GM10266 (cell line): ENCODE results near the gene SLC6A3.
"Not testable (repeated sequence)": the region's sequence is repeated elsewhere in the genome, so short reads cannot be mapped to it uniquely, and the experiment has no call there.

Experiments
- DNase-seq: peaks from one replicate; pipeline ENCODE4 v3.0.0; 2012; ENCODE audit errors: extremely low spot score
- TF ChIP-seq, protein P1 (sequence below): IDR thresholded peaks from 2 replicates; pipeline ENCODE4 v1.5.1; 2012; ENCODE audit warnings: mild to moderate bottlenecking, low read depth; ENCODE audit not compliant: control insufficient read depth, insufficient read depth; ENCODE audit errors: missing control alignments

The SLC6A3 gene

DNA sequence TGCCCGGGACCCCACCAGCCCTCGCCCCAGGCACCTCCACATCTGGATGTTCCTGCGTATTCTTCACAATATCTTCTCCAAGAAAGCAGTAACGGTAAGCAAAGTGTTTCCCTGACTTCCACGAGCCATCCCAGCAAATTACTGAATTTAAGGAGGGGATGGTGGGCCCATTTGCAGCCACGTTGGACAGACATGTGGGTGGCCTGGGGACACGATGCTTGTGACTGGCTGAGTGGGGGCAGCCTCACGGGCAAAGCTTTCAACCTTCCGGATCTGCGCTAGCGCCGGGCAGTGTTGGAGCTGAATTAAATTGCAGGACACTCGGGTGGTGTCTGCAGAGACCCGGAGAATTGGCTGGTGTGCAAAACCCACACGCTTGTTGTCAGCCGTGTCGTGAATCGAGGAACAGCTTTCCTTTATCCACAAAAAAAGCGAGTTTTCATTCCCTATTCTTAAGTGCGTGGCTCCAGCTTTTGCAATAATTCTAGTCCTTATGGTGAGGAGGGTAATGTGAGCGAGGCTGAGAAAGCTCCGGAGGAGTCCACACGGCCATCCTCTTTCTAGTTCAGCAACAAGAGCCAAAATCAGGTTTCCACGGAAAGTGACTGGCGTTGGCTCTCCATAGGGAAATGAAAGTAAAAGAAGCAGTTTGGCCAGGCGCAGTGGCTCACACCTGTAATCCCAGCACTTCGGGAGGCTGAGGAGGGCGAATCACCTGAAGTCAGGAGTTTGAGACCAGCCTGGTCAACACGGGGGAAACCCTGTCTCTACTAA is 82.8 kb downstream of the SLC6A3 start:
- no peak for DNase-seq
- TF ChIP-seq, protein P1, sequence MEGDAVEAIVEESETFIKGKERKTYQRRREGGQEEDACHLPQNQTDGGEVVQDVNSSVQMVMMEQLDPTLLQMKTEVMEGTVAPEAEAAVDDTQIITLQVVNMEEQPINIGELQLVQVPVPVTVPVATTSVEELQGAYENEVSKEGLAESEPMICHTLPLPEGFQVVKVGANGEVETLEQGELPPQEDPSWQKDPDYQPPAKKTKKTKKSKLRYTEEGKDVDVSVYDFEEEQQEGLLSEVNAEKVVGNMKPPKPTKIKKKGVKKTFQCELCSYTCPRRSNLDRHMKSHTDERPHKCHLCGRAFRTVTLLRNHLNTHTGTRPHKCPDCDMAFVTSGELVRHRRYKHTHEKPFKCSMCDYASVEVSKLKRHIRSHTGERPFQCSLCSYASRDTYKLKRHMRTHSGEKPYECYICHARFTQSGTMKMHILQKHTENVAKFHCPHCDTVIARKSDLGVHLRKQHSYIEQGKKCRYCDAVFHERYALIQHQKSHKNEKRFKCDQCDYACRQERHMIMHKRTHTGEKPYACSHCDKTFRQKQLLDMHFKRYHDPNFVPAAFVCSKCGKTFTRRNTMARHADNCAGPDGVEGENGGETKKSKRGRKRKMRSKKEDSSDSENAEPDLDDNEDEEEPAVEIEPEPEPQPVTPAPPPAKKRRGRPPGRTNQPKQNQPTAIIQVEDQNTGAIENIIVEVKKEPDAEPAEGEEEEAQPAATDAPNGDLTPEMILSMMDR = no peak

DNA sequence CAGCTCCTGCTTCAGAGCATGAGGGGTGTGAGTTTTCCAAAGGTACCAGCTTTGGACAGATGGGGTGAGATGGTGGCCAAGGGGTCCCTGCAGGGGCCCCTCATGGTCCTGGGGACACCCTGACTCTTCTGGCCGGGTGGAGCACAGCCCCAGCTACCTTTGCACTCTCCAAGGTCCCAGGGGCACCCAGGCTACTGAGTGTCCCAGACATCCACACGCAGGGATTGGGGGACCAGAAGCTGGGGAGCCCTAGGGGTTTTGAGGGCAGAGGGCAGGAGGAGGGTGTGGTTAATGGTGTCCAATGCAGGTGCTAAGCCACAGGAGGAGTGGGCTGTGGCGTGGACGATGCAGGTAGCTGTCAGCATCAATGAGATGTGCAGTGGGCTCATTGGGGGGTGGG is 84.4 kb downstream of the SLC6A3 start:
- TF ChIP-seq, protein P1 = no peak
- no peak for DNase-seq

DNA sequence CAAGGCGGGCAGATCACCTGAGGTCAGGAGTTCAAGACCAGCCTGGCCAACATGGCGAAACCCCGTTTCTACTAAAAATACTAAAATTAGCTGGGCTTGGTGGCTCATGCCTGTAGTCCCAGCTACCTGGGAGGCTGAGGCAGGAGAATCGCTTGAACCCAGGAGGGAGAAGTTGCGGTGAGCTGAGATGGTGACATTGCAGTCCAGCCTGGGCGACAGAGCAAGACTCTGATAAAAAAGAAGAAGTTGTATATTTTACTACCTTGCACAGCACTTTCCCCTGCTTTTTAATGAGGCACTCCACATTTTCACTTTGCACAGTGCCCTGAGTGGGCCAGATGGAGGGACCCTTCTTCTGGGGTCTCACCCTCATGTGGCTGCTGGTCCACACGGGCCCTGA is 84.9 kb downstream of the SLC6A3 start:
- not testable (repeated sequence) for DNase-seq

DNA sequence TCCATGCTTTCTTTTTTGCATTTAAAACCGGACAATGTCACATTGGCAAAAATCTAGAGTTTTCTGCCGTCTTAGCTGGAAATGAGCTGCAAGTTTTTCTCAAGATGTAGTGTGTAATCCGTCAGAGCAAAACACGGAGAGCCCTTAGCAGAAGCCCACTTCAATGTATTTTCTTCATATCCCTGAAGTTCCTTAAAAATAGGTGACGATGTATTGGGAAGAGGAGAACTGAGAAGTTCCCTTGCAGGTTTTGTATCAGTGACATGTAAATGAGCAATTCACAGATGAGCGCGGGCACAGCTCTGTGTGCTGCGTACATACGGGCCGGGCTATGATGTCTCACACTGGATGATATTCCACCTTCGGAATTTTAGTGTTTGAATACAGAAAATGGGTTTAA is 85.5 kb downstream of the SLC6A3 start:
- no peak for DNase-seq

DNA sequence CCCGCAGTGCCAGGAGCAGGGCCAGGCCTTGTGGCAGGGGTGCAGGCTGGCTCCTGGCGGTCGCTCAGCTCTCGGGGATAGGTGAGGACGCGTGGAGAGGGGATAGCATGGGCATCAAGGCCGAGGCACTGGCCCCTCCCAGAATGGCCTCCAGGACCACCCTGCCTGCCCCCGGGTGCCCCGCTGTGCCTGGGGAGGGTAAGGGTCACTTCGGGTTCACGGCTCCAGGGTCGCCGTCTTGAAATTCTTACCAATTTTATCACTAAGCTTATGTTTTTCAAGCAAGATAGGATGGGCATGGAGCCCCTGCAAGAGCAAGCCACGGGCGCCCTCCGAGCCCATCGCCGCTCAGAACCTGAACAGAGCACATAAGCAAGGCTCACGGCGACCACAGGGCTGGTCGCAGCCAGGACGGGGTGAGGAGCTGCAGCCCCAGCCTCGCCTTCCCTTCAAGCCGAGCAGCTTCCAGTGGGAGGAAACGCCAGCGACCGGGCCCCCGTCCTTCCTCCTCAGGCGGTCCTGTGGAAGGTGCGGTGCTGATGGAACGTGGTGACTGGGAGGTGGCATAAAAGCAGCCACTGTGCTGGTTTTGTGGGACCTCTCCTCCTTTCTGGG is 86.1 kb downstream of the SLC6A3 start:
- TF ChIP-seq, protein P1 = no peak
- no peak for DNase-seq

More for the DNA sequence above, 85.5 kb downstream of the SLC6A3 start:
- TF ChIP-seq, protein P1 = no peak

DNA sequence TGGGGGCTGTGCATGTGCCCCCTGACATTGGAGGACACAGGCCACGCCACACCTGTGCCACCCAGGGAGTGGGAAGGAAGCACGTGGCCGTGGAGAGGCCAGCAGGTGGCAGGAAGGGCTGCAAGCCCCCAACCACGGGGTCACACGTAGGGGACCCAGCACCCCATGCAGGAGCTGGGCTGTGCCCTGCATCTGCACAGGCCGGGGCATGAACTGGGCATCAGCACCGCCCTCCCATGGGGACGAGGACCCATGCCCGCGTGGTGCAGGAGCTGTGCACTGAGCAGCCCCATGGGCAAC is 86.6 kb downstream of the SLC6A3 start:
- DNase-seq = no peak
- TF ChIP-seq, protein P1 = no peak

DNA sequence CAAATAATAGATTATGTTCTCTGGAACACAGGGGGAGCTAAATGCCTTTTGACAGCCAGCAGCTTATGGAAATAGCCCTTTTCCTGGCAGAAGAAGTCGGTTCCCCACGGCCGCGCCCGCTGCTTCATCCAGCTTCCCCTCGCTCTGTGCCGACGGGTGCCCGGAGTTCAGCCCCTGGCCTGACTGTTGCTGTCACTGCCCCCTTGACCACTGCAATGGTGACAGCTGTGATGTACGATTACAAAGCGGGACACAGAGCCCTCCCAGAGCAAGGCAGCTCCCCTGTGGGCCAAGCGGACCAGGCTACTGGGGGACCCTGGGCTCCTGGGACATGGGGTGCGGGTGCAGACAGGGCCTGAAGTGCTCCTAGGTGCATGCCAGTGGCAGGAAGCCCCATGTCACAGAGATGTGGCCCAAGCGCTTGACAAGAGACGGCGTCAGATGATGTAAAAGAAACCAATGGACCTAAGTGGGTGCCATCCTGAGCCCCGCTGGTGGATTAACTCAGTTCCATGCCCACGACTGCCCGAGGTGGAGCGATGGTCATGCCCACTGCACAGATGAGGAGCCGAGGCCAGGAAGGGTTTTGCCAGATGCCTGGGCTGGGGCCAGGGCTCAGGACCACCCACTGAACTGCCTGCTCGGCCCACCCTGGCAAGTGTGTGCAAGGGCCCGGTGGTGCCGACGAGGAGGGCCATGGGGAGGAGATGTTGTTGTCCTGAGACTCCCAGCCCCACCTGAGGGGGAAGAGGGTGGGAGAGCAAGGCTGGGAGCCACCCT is 87.1 kb downstream of the SLC6A3 start:
- DNase-seq = no peak
- TF ChIP-seq, protein P1 = no peak
